ENCODE results near the gene PKP3. TPM values are rescaled to one million over a fixed set of nuclear protein-coding genes. Genes with fewer than 3 reads are reported as not detected.
"Not testable (repeated sequence)": the region's sequence is repeated elsewhere in the genome, so short reads cannot be mapped to it uniquely, and the experiment has no call there.

PKP3 gene
- total RNA-seq, 4 donors from 2014 or later = 612 to 880 (median 754) TPM

- DNase-seq (ENCODE audit: low spot score in 2 of 2) = no peak
- WGBS, 2 donors = 87 to 98% methylated on average over 9 to 16 of the region's 19 CpGs
- intact Hi-C loops (cut with DNase I; ENCODE audit: low total_unique reads) = no loop called here
- H3K4me3 ChIP-seq (ENCODE audit: low read depth, poor library complexity, severe bottlenecking) = no peak overlapping the region
- no peak for TF ChIP-seq POLR2A (IDR thresholded peaks at IDR 0.05)
- TF ChIP-seq CTCF (IDR thresholded peaks at IDR 0.05) = no peak
Measured at GRCh38 chr11:385594-386351, 8.2 kb upstream of the PKP3 start.

GRCh38 chr11:386483-386882 is 7.5 kb upstream of the PKP3 start:
- H3K4me3 ChIP-seq (ENCODE audit: low read depth, poor library complexity, severe bottlenecking) = no peak overlapping the region
- intact Hi-C loops (cut with DNase I; ENCODE audit: low total_unique reads) = no loop called here
- no peak for TF ChIP-seq CTCF (IDR thresholded peaks at IDR 0.05)
- TF ChIP-seq POLR2A (IDR thresholded peaks at IDR 0.05) = no peak
- 91 to 94% methylated on average over 6 of the region's 6 CpGs for whole genome bisulfite sequencing, 2 donors
- DNase-seq (ENCODE audit: low spot score in 2 of 2) = no peak

- H3K4me3 ChIP-seq (ENCODE audit: low read depth, poor library complexity, severe bottlenecking) = no peak overlapping the region
- DNase-seq (ENCODE audit: low spot score in 2 of 2) = no peak
- TF ChIP-seq POLR2A (IDR thresholded peaks at IDR 0.05) (no peak), CTCF (IDR thresholded peaks at IDR 0.05) (no peak)
- intact Hi-C loops (cut with DNase I; ENCODE audit: low total_unique reads) = no loop called here
- 66 to 71% methylated on average over 4 of the region's 4 CpGs for WGBS, 2 donors
Measured at GRCh38 chr11:387193-387793, 6.7 kb upstream of the PKP3 start.

- H3K4me3 ChIP-seq (ENCODE audit: low read depth, poor library complexity, severe bottlenecking); DNase-seq (ENCODE audit: low spot score in 2 of 2); intact Hi-C loops (cut with DNase I; ENCODE audit: low total_unique reads): not testable (repeated sequence)
- WGBS, 2 donors = 75 to 78% methylated on average over 7 to 17 of the region's 17 CpGs
Measured at GRCh38 chr11:389369-389768, 4.6 kb upstream of the PKP3 start.

- WGBS, 2 donors = 38 to 44% methylated on average over 5 to 7 of the region's 11 CpGs
- intact Hi-C loops (cut with DNase I; ENCODE audit: low total_unique reads) = no loop called here
- DNase-seq (ENCODE audit: low spot score in 2 of 2) = no peak
- TF ChIP-seq CTCF (IDR thresholded peaks at IDR 0.05) (no peak), POLR2A (IDR thresholded peaks at IDR 0.05) (no peak)
- no peak overlapping the region for H3K4me3 ChIP-seq (ENCODE audit: low read depth, poor library complexity, severe bottlenecking)
Measured at GRCh38 chr11:390175-390574, 3.8 kb upstream of the PKP3 start.

- no peak for DNase-seq (ENCODE audit: low spot score in 2 of 2)
- intact Hi-C loops (cut with DNase I; ENCODE audit: low total_unique reads) = no loop called here
- 55 to 56% methylated on average over 28 to 37 of the region's 38 CpGs for WGBS, 2 donors
- TF ChIP-seq POLR2A (IDR thresholded peaks at IDR 0.05) (no peak), CTCF (IDR thresholded peaks at IDR 0.05) (no peak)
- H3K4me3 ChIP-seq (ENCODE audit: low read depth, poor library complexity, severe bottlenecking) = no peak overlapping the region
Measured at GRCh38 chr11:391117-392017, 2.6 kb upstream of the PKP3 start.

Data from lower leg skin (tissue), 4 donors.